HuH-7.5 (cell line): ENCODE measurements around the gene NPB.
"Not testable (repeated sequence)": the region's sequence is repeated elsewhere in the genome, so short reads cannot be mapped to it uniquely, and the experiment has no call there.

ENCODE experiments used
- DNase-seq: peaks from one replicate; pipeline ENCODE4 v3.0.0; 2011; ENCODE audit warnings: low spot score

Gene NPB

GRCh38 chr17:81912441-81913309 lies 10.6 kb downstream of the NPB start:
- no peak for DNase-seq

GRCh38 chr17:81913394-81914102 lies 11.5 kb downstream of the NPB start:
- DNase-seq, result no peak

GRCh38 chr17:81914103-81914850 lies 12.2 kb downstream of the NPB start:
- no peak for DNase-seq

- DNase-seq, result no peak
Observed at GRCh38 chr17:81915331-81915730, 13.3 kb downstream of the NPB start.

- DNase-seq, result no peak
Observed at GRCh38 chr17:81916234-81917001, 14.4 kb downstream of the NPB start.

- peak; percentile 99 for DNase-seq
Observed at GRCh38 chr17:81917565-81918332, 15.7 kb downstream of the NPB start, which contains the start of gene SIRT7. SIRT7 (minus strand) TSS chr17:81918176; CDS start chr17:81918131, 45 bp downstream.

- DNase-seq, result not testable (repeated sequence)
Observed at GRCh38 chr17:81918333-81918669, 16.3 kb downstream of the NPB start.

GRCh38 chr17:81918832-81919545 lies 17.0 kb downstream of the NPB start:
- DNase-seq, result no peak

- DNase-seq, result no peak
Observed at GRCh38 chr17:81920612-81921536, 18.8 kb downstream of the NPB start.

- DNase-seq, result no peak
Observed at GRCh38 chr17:81921537-81921862, 19.5 kb downstream of the NPB start.

- DNase-seq, result no peak
Observed at GRCh38 chr17:81921996-81922565, 20.0 kb downstream of the NPB start.

- no peak for DNase-seq
Observed at GRCh38 chr17:81922566-81923301, 20.7 kb downstream of the NPB start.

- DNase-seq, result no peak
Observed at GRCh38 chr17:81923302-81924260, 21.5 kb downstream of the NPB start.

- no peak for DNase-seq
Observed at GRCh38 chr17:81924557-81925532, 22.8 kb downstream of the NPB start.

GRCh38 chr17:81925860-81926450 lies 23.9 kb downstream of the NPB start:
- DNase-seq, result no peak
